GM12872 (cell line): ENCODE measurements around the gene GBA3.

ENCODE experiments used
- CTCF ChIP-seq: IDR thresholded peaks from 3 replicates; pipeline ENCODE4 v1.5.1; 2011; ENCODE audit warnings: low read depth, mild to moderate bottlenecking, low read length, moderate library complexity; ENCODE audit not compliant: insufficient read depth

The GBA3 gene

GRCh38 chr4:22801391-22801790 lies 108.7 kb downstream of the GBA3 start:
- no peak for TF ChIP-seq CTCF

- no peak for TF ChIP-seq CTCF
These were observed 110.1 kb downstream of the GBA3 start for GRCh38 chr4:22802876-22803275.

GRCh38 chr4:22803512-22803911 lies 110.8 kb downstream of the GBA3 start:
- no peak for TF ChIP-seq CTCF

GRCh38 chr4:22814906-22815305 lies 122.2 kb downstream of the GBA3 start:
- TF ChIP-seq CTCF = no peak

- TF ChIP-seq CTCF = no peak
These were observed 131.4 kb downstream of the GBA3 start for GRCh38 chr4:22824091-22824490.

GRCh38 chr4:22842360-22843018 lies 149.8 kb downstream of the GBA3 start:
- no peak for TF ChIP-seq CTCF

- no peak for TF ChIP-seq CTCF
These were observed 155.6 kb downstream of the GBA3 start for GRCh38 chr4:22848332-22848731.
